Stimulated activated CD4-positive, alpha-beta T cell treated with anti-CD3 and anti-CD28 coated beads, Interleukin-15, amount 100 ng/mL, for 1 hour (primary cell): Measurements from ENCODE around the gene TESK2.
"Not testable (repeated sequence)": the region's sequence is repeated elsewhere in the genome, so short reads cannot be mapped to it uniquely, and the experiment has no call there.

Source experiments
- DNase-seq, 2 donors: peaks; one replicate each; pipeline ENCODE4 v3.0.0-alpha.2; 2020; ENCODE audit warnings: low read depth in 1 of 2, low spot score in 1 of 2

TESK2 gene

GRCh38 chr1:45474194-45474593, 16.8 kb downstream of the TESK2 start:
- not testable (repeated sequence) for DNase-seq

GRCh38 chr1:45473302-45473701, 17.7 kb downstream of the TESK2 start:
- no peak for DNase-seq

GRCh38 chr1:45470306-45470798, 20.6 kb downstream of the TESK2 start:
- no peak for DNase-seq

GRCh38 chr1:45467353-45467752, 23.6 kb downstream of the TESK2 start:
- DNase-seq, result not testable (repeated sequence)

GRCh38 chr1:45465277-45465676, 25.7 kb downstream of the TESK2 start:
- no peak for DNase-seq

GRCh38 chr1:45458894-45459293, 32.1 kb downstream of the TESK2 start:
- no peak for DNase-seq

- no peak for DNase-seq
Measured at GRCh38 chr1:45456531-45456930, 34.4 kb downstream of the TESK2 start.

GRCh38 chr1:45455162-45455561, 35.8 kb downstream of the TESK2 start:
- DNase-seq, result no peak

- no peak for DNase-seq
Measured at GRCh38 chr1:45454464-45454863, 36.5 kb downstream of the TESK2 start.

GRCh38 chr1:45452503-45452902, 38.5 kb downstream of the TESK2 start:
- no peak for DNase-seq

GRCh38 chr1:45448357-45448756, 42.6 kb downstream of the TESK2 start:
- no peak for DNase-seq

GRCh38 chr1:45446950-45447672, 43.9 kb downstream of the TESK2 start:
- DNase-seq, result no peak

- DNase-seq, result no peak
Measured at GRCh38 chr1:45446530-45446929, 44.4 kb downstream of the TESK2 start.

GRCh38 chr1:45444609-45445131, 46.3 kb downstream of the TESK2 start:
- DNase-seq, result no peak

GRCh38 chr1:45443580-45444446, 47.1 kb downstream of the TESK2 start:
- DNase-seq, result no peak

GRCh38 chr1:45442272-45442671, 48.7 kb downstream of the TESK2 start:
- no peak for DNase-seq

GRCh38 chr1:45437323-45437722, 53.6 kb downstream of the TESK2 start:
- DNase-seq, result no peak

GRCh38 chr1:45430490-45430889, 60.5 kb downstream of the TESK2 start:
- DNase-seq, result no peak

GRCh38 chr1:45429561-45430159, 61.3 kb downstream of the TESK2 start:
- DNase-seq, result no peak

GRCh38 chr1:45423906-45424678, 66.9 kb downstream of the TESK2 start:
- no peak for DNase-seq

- no peak for DNase-seq
Measured at GRCh38 chr1:45421935-45422334, 69.0 kb downstream of the TESK2 start.
